Mesothelial cell of epicardium (in vitro differentiated cells): Measurements from ENCODE around the gene ACVR1B. TPM values are rescaled to one million over a fixed set of nuclear protein-coding genes. Genes with fewer than 3 reads are reported as not detected.
A peak's percentile ranks its signal among the peaks of the same experiment; 100 is the strongest.
"Not testable (repeated sequence)": the region's sequence is repeated elsewhere in the genome, so short reads cannot be mapped to it uniquely, and the experiment has no call there.

Source experiments
- DNase-seq, 2 experiments: peaks; one replicate each; pipeline ENCODE4 v3.0.0; 2021; ENCODE audit warnings: low spot score in 2 of 2; ENCODE audit not compliant: unreplicated experiment in 2 of 2
- H3K27ac Mint-ChIP-seq: 2 replicates; pipeline ENCODE4 v1.8.0; 2021; ENCODE audit warnings: mixed read lengths
- H3K27me3 Mint-ChIP-seq: 2 replicates; pipeline ENCODE4 v1.8.0; 2021; ENCODE audit warnings: low read depth, mixed read lengths
- H3K36me3 Mint-ChIP-seq: 2 replicates; pipeline ENCODE4 v1.8.0; 2021; ENCODE audit warnings: mixed read lengths
- H3K4me1 Mint-ChIP-seq: 2 replicates; pipeline ENCODE4 v1.8.0; 2021; ENCODE audit warnings: mixed read lengths
- H3K4me3 Mint-ChIP-seq: 2 replicates; pipeline ENCODE4 v1.8.0; 2021; ENCODE audit warnings: mild to moderate bottlenecking, moderate library complexity, mixed read lengths
- H3K9me3 Mint-ChIP-seq: 2 replicates; pipeline ENCODE4 v1.8.0; 2021; ENCODE audit warnings: mixed read lengths
- CTCF ChIP-seq: fragments of 200-600 bp; sonication (generic); IDR thresholded peaks from one replicate; pipeline ENCODE4 v1.5.0; 2021; ENCODE audit warnings: antibody characterized with exemption; ENCODE audit not compliant: unreplicated experiment
- total RNA-seq: library from RNA; stranded (reverse); gene quantifications from 3 replicates; pipeline ENCODE4 v1.2.1, GENCODE V29; 2021

ACVR1B gene
- total RNA-seq, 1 donor from 2014 or later: 31.2 TPM

GRCh38 chr12:51974646-51975045 is 23.1 kb downstream of the ACVR1B start:
- no peak for DNase-seq
- H3K4me1 Mint-ChIP-seq: peaks cover 24% of the 10 kb centered on the region
- H3K27me3 Mint-ChIP-seq: no peaks in the 10 kb centered on the region
- peaks cover 27% of the 10 kb centered on the region for H3K36me3 Mint-ChIP-seq
- H3K4me3 Mint-ChIP-seq: no peak overlapping the region
- no peaks in the 10 kb centered on the region for H3K9me3 Mint-ChIP-seq
- H3K27ac Mint-ChIP-seq: no peak overlapping the region
- TF ChIP-seq CTCF: no peak

- peaks cover 27% of the 10 kb centered on the region for H3K36me3 Mint-ChIP-seq
- peaks cover 24% of the 10 kb centered on the region for H3K4me1 Mint-ChIP-seq
- no peak for DNase-seq
- H3K27ac Mint-ChIP-seq: no peak overlapping the region
- H3K27me3 Mint-ChIP-seq: no peaks in the 10 kb centered on the region
- TF ChIP-seq CTCF: no peak
- H3K4me3 Mint-ChIP-seq: no peak overlapping the region
- no peaks in the 10 kb centered on the region for H3K9me3 Mint-ChIP-seq
These were observed 23.7 kb downstream of the ACVR1B start for GRCh38 chr12:51975196-51975595.

GRCh38 chr12:51976376-51977160 is 25.1 kb downstream of the ACVR1B start:
- Mint-ChIP-seq H3K36me3 (peaks cover 32% of the 10 kb centered on the region), H3K27ac (no peak overlapping the region), H3K4me1 (peaks cover 17% of the 10 kb centered on the region), H3K27me3 (no peaks in the 10 kb centered on the region), H3K4me3 (no peak overlapping the region), H3K9me3 (no peaks in the 10 kb centered on the region)
- no peak for DNase-seq
- no peak for TF ChIP-seq CTCF

- Mint-ChIP-seq H3K4me3 (no peak overlapping the region), H3K9me3 (no peaks in the 10 kb centered on the region), H3K36me3 (peaks cover 34% of the 10 kb centered on the region), H3K27ac (no peak overlapping the region), H3K4me1 (peaks cover 13% of the 10 kb centered on the region), H3K27me3 (no peaks in the 10 kb centered on the region)
- no peak for DNase-seq
- no peak for TF ChIP-seq CTCF
These were observed 25.8 kb downstream of the ACVR1B start for GRCh38 chr12:51977320-51977753.

- peaks cover 38% of the 10 kb centered on the region for H3K36me3 Mint-ChIP-seq
- H3K9me3 Mint-ChIP-seq, H3K4me3 Mint-ChIP-seq, H3K4me1 Mint-ChIP-seq, H3K27me3 Mint-ChIP-seq, DNase-seq, H3K27ac Mint-ChIP-seq: not testable (repeated sequence)
These were observed 27.8 kb downstream of the ACVR1B start for GRCh38 chr12:51979306-51979705.

GRCh38 chr12:51980051-51980808 is 28.7 kb downstream of the ACVR1B start:
- no peak overlapping the region for H3K27ac Mint-ChIP-seq
- H3K27me3 Mint-ChIP-seq: no peaks in the 10 kb centered on the region
- peaks cover 3% of the 10 kb centered on the region for H3K4me1 Mint-ChIP-seq
- peaks cover 38% of the 10 kb centered on the region for H3K36me3 Mint-ChIP-seq
- TF ChIP-seq CTCF: peak; percentile 89
- H3K4me3 Mint-ChIP-seq: no peak overlapping the region
- DNase-seq: peak in 1 of 2 experiments; percentile 72
- H3K9me3 Mint-ChIP-seq: no peaks in the 10 kb centered on the region
